HG03039 (cell line): Measurements from ENCODE around the gene UNC45A.

Experiments used
- ATAC-seq: cut with Tn5 transposase; IDR thresholded peaks from one replicate; pipeline ENCODE4 v1.9.1; 2021; ENCODE audit warnings: mild to moderate bottlenecking, moderate library complexity; ENCODE audit not compliant: unreplicated experiment

Gene UNC45A

GRCh38 chr15:90994417-90995311 lies 59.6 kb downstream of the UNC45A start, which contains the start of gene PRC1:
TSS of gene PRC1 (minus strand) at chr15:90994535. CDS start at chr15:90994417, 118 bp downstream.
- ATAC-seq: peak; percentile 93

- ATAC-seq: no peak
Measured at GRCh38 chr15:90998737-90999136, 63.7 kb downstream of the UNC45A start.

GRCh38 chr15:91001209-91001608 lies 66.1 kb downstream of the UNC45A start:
- ATAC-seq: no peak
